ENCODE results near the gene IRF2BP1. TPM values are rescaled to one million over a fixed set of nuclear protein-coding genes. Genes with fewer than 3 reads are reported as not detected.

Gene IRF2BP1
- total and polyA plus RNA-seq, 4 donors, result 18.7 to 34.0 (median 30.1) TPM

GRCh38 chr19:45922281-45922680, 36.3 kb upstream of the IRF2BP1 start:
- Histone ChIP-seq H3K9me3 (ENCODE audit: control insufficient read depth, insufficient read depth, low read length) (no peaks in the 10 kb centered on the region), H3K4me1 (ENCODE audit: control insufficient read depth, insufficient read depth, low read length) (peaks cover 20% of the 10 kb centered on the region), H3K27me3 (ENCODE audit: control insufficient read depth, insufficient read depth, low read length) (no peaks in the 10 kb centered on the region), H3K36me3 (ENCODE audit: control insufficient read depth, insufficient read depth, low read length) (no peaks in the 10 kb centered on the region), H3K27ac (ENCODE audit: low read depth, low read length) (no peak overlapping the region), H3K4me3 (ENCODE audit: low read depth, low read length) (no peak overlapping the region)
- 64% methylated on average over 8 of the region's 9 CpGs for WGBS (ENCODE audit: insufficient coverage)
- no peak for DNase-seq (ENCODE audit: low read depth in 4 of 6, low spot score in 6 of 6)

GRCh38 chr19:45920458-45920857, 34.5 kb upstream of the IRF2BP1 start:
- Histone ChIP-seq H3K36me3 (ENCODE audit: control insufficient read depth, insufficient read depth, low read length) (no peaks in the 10 kb centered on the region), H3K4me3 (ENCODE audit: low read depth, low read length) (no peak overlapping the region), H3K27ac (ENCODE audit: low read depth, low read length) (no peak overlapping the region), H3K4me1 (ENCODE audit: control insufficient read depth, insufficient read depth, low read length) (peaks cover 20% of the 10 kb centered on the region), H3K9me3 (ENCODE audit: control insufficient read depth, insufficient read depth, low read length) (no peaks in the 10 kb centered on the region), H3K27me3 (ENCODE audit: control insufficient read depth, insufficient read depth, low read length) (no peaks in the 10 kb centered on the region)
- WGBS (ENCODE audit: insufficient coverage), result 60% methylated on average over 2 of the region's 8 CpGs
- no peak for DNase-seq (ENCODE audit: low read depth in 4 of 6, low spot score in 6 of 6)

- no peak overlapping the region for H3K27ac ChIP-seq (ENCODE audit: low read depth, low read length)
- no peaks in the 10 kb centered on the region for H3K27me3 ChIP-seq (ENCODE audit: control insufficient read depth, insufficient read depth, low read length)
- WGBS (ENCODE audit: insufficient coverage), result 30% methylated on average over 5 of the region's 7 CpGs
- H3K4me3 ChIP-seq (ENCODE audit: low read depth, low read length), result no peak overlapping the region
- peak in 2 of 6 donors; percentile 46 to 53 for DNase-seq (ENCODE audit: low read depth in 4 of 6, low spot score in 6 of 6)
- no peaks in the 10 kb centered on the region for H3K36me3 ChIP-seq (ENCODE audit: control insufficient read depth, insufficient read depth, low read length)
- peaks cover 20% of the 10 kb centered on the region for H3K4me1 ChIP-seq (ENCODE audit: control insufficient read depth, insufficient read depth, low read length)
- H3K9me3 ChIP-seq (ENCODE audit: control insufficient read depth, insufficient read depth, low read length), result no peaks in the 10 kb centered on the region
These were observed 33.7 kb upstream of the IRF2BP1 start for GRCh38 chr19:45919678-45920077.

GRCh38 chr19:45918721-45919120, 32.8 kb upstream of the IRF2BP1 start:
- Histone ChIP-seq H3K27me3 (ENCODE audit: control insufficient read depth, insufficient read depth, low read length) (no peaks in the 10 kb centered on the region), H3K27ac (ENCODE audit: low read depth, low read length) (no peak overlapping the region), H3K36me3 (ENCODE audit: control insufficient read depth, insufficient read depth, low read length) (no peaks in the 10 kb centered on the region), H3K4me1 (ENCODE audit: control insufficient read depth, insufficient read depth, low read length) (peaks cover 23% of the 10 kb centered on the region), H3K9me3 (ENCODE audit: control insufficient read depth, insufficient read depth, low read length) (no peaks in the 10 kb centered on the region), H3K4me3 (ENCODE audit: low read depth, low read length) (no peak overlapping the region)
- no peak for DNase-seq (ENCODE audit: low read depth in 4 of 6, low spot score in 6 of 6)
- WGBS (ENCODE audit: insufficient coverage), result 74% methylated on average over 3 of the region's 4 CpGs

GRCh38 chr19:45917421-45918091, 31.6 kb upstream of the IRF2BP1 start:
- no peaks in the 10 kb centered on the region for H3K36me3 ChIP-seq (ENCODE audit: control insufficient read depth, insufficient read depth, low read length)
- H3K9me3 ChIP-seq (ENCODE audit: control insufficient read depth, insufficient read depth, low read length), result no peaks in the 10 kb centered on the region
- WGBS (ENCODE audit: insufficient coverage), result no CpG with 5 or more reads among the region's 4 CpGs
- H3K27ac ChIP-seq (ENCODE audit: low read depth, low read length), result no peak overlapping the region
- no peak overlapping the region for H3K4me3 ChIP-seq (ENCODE audit: low read depth, low read length)
- no peaks in the 10 kb centered on the region for H3K27me3 ChIP-seq (ENCODE audit: control insufficient read depth, insufficient read depth, low read length)
- peak in 1 of 6 donors; percentile 31 for DNase-seq (ENCODE audit: low read depth in 4 of 6, low spot score in 6 of 6)
- peaks cover 24% of the 10 kb centered on the region for H3K4me1 ChIP-seq (ENCODE audit: control insufficient read depth, insufficient read depth, low read length)

- no peak within 1 kb of the TSS for H3K4me3 ChIP-seq (ENCODE audit: low read depth, low read length)
- 61% methylated on average over 41 of the region's 44 CpGs for WGBS (ENCODE audit: insufficient coverage)
- H3K4me1 ChIP-seq (ENCODE audit: control insufficient read depth, insufficient read depth, low read length), result peaks cover 7% of the 10 kb centered on the region
- H3K9me3 ChIP-seq (ENCODE audit: control insufficient read depth, insufficient read depth, low read length), result no peaks in the 10 kb centered on the region
- H3K27me3 ChIP-seq (ENCODE audit: control insufficient read depth, insufficient read depth, low read length), result no peaks in the 10 kb centered on the region
- no peak for DNase-seq (ENCODE audit: low read depth in 4 of 6, low spot score in 6 of 6)
- no peak within 1 kb of the TSS for H3K27ac ChIP-seq (ENCODE audit: low read depth, low read length)
- H3K36me3 ChIP-seq (ENCODE audit: control insufficient read depth, insufficient read depth, low read length), result no peaks in the 10 kb centered on the region
These were observed 28.2 kb upstream of the IRF2BP1 start, which contains the start of gene NANOS2 for GRCh38 chr19:45913874-45914830. TSS of gene NANOS2 (minus strand) at chr19:45914778. CDS start at chr19:45914693, 85 bp downstream.

- Histone ChIP-seq H3K27me3 (ENCODE audit: control insufficient read depth, insufficient read depth, low read length) (no peaks in the 10 kb centered on the region), H3K27ac (ENCODE audit: low read depth, low read length) (no peak overlapping the region), H3K9me3 (ENCODE audit: control insufficient read depth, insufficient read depth, low read length) (no peaks in the 10 kb centered on the region), H3K4me1 (ENCODE audit: control insufficient read depth, insufficient read depth, low read length) (peaks cover 4% of the 10 kb centered on the region), H3K4me3 (ENCODE audit: low read depth, low read length) (no peak overlapping the region), H3K36me3 (ENCODE audit: control insufficient read depth, insufficient read depth, low read length) (no peaks in the 10 kb centered on the region)
- no peak for DNase-seq (ENCODE audit: low read depth in 4 of 6, low spot score in 6 of 6)
- WGBS (ENCODE audit: insufficient coverage), result 90% methylated on average over 3 of the region's 8 CpGs
These were observed 25.4 kb upstream of the IRF2BP1 start for GRCh38 chr19:45911291-45911690.

GRCh38 chr19:45908956-45909355, 23.0 kb upstream of the IRF2BP1 start:
- 78% methylated on average over 4 of the region's 5 CpGs for WGBS (ENCODE audit: insufficient coverage)
- Histone ChIP-seq H3K4me1 (ENCODE audit: control insufficient read depth, insufficient read depth, low read length) (peaks cover 3% of the 10 kb centered on the region), H3K9me3 (ENCODE audit: control insufficient read depth, insufficient read depth, low read length) (no peaks in the 10 kb centered on the region), H3K4me3 (ENCODE audit: low read depth, low read length) (no peak overlapping the region), H3K27me3 (ENCODE audit: control insufficient read depth, insufficient read depth, low read length) (no peaks in the 10 kb centered on the region), H3K27ac (ENCODE audit: low read depth, low read length) (no peak overlapping the region), H3K36me3 (ENCODE audit: control insufficient read depth, insufficient read depth, low read length) (no peaks in the 10 kb centered on the region)
- DNase-seq (ENCODE audit: low read depth in 4 of 6, low spot score in 6 of 6), result no peak

GRCh38 chr19:45906221-45906620, 20.3 kb upstream of the IRF2BP1 start:
- WGBS (ENCODE audit: insufficient coverage), result 87% methylated on average over 3 of the region's 3 CpGs
- no peak overlapping the region for H3K27ac ChIP-seq (ENCODE audit: low read depth, low read length)

More at GRCh38 chr19:45906221-45906620, 20.3 kb upstream of the IRF2BP1 start:
- Histone ChIP-seq H3K4me3 (ENCODE audit: low read depth, low read length) (no peak overlapping the region), H3K9me3 (ENCODE audit: control insufficient read depth, insufficient read depth, low read length) (no peaks in the 10 kb centered on the region), H3K27me3 (ENCODE audit: control insufficient read depth, insufficient read depth, low read length) (no peaks in the 10 kb centered on the region), H3K4me1 (ENCODE audit: control insufficient read depth, insufficient read depth, low read length) (peaks cover 15% of the 10 kb centered on the region), H3K36me3 (ENCODE audit: control insufficient read depth, insufficient read depth, low read length) (peaks cover 2% of the 10 kb centered on the region)
- no peak for DNase-seq (ENCODE audit: low read depth in 4 of 6, low spot score in 6 of 6)
